ENCODE data around the gene GPR35. TPM values are rescaled to one million over a fixed set of nuclear protein-coding genes. Genes with fewer than 3 reads are reported as not detected.
"Not testable (repeated sequence)": the region's sequence is repeated elsewhere in the genome, so short reads cannot be mapped to it uniquely, and the experiment has no call there.

Gene GPR35
- total RNA-seq, 1 donor from 2014 or later: 0.77 TPM

DNA sequence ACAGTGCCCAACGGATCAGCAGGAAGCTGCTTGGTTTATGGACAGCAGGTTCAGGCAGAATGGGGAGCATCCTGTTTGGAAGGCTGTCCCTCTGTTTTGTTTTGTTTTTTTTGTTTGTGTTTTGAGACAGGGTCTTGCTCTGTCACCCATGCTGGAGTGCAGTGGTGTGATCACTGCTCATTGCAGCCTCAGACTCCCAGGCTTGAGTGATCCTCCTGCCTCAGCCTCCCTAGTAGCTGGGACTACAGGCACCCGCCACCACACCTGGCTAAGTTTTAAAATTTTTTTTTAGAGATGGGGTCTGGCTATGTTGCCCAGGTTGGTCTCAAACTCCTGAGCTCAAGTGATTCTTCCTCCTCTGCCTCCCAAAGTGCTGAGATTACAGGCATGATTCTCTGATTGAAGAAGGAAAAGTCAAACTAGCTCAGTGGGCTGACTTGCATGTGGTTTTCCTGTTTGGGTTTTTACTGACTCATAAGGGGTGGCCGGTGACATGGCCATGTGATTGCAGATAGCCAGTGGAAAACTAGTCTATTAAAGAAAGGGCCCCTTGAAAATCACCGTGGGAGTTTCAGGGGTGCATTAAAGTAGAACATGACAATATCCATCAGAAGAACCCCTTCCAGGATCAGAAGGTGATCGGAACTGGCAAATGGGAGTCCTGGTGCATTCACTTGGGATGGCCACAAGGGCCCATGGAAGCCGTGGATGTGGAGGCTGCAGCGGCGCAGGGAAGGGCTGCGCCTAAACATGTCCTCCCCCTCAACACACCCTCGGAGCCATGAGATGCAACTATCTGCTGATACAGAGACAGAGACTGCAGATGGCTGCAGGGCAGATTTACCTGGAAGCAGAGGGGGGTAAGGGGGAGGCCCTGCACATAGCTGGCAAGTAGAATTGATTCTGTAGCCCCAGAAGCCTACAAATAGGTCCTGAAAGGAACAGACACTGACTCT lies 30.9 kb downstream of the GPR35 start:
- Mint-ChIP-seq H3K9me3 (ENCODE audit: unreplicated experiment) (peaks cover 4% of the 10 kb centered on the region), H3K36me3 (ENCODE audit: low read depth, unreplicated experiment) (no peaks in the 10 kb centered on the region), H3K4me1 (ENCODE audit: unreplicated experiment) (no peaks in the 10 kb centered on the region), H3K4me3 (ENCODE audit: unreplicated experiment) (no peak overlapping the region), H3K27ac (ENCODE audit: unreplicated experiment) (no peak overlapping the region), H3K27me3 (ENCODE audit: unreplicated experiment) (peaks cover 4% of the 10 kb centered on the region)
- TF ChIP-seq, protein P1, sequence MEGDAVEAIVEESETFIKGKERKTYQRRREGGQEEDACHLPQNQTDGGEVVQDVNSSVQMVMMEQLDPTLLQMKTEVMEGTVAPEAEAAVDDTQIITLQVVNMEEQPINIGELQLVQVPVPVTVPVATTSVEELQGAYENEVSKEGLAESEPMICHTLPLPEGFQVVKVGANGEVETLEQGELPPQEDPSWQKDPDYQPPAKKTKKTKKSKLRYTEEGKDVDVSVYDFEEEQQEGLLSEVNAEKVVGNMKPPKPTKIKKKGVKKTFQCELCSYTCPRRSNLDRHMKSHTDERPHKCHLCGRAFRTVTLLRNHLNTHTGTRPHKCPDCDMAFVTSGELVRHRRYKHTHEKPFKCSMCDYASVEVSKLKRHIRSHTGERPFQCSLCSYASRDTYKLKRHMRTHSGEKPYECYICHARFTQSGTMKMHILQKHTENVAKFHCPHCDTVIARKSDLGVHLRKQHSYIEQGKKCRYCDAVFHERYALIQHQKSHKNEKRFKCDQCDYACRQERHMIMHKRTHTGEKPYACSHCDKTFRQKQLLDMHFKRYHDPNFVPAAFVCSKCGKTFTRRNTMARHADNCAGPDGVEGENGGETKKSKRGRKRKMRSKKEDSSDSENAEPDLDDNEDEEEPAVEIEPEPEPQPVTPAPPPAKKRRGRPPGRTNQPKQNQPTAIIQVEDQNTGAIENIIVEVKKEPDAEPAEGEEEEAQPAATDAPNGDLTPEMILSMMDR (IDR thresholded peaks at IDR 0.05; ENCODE audit: unreplicated experiment): no peak
- no peak for DNase-seq (ENCODE audit: low spot score)

- not testable (repeated sequence) for H3K4me3 Mint-ChIP-seq (ENCODE audit: unreplicated experiment); DNase-seq (ENCODE audit: low spot score); H3K27me3 Mint-ChIP-seq (ENCODE audit: unreplicated experiment); H3K4me1 Mint-ChIP-seq (ENCODE audit: unreplicated experiment); H3K27ac Mint-ChIP-seq (ENCODE audit: unreplicated experiment); H3K36me3 Mint-ChIP-seq (ENCODE audit: low read depth, unreplicated experiment); H3K9me3 Mint-ChIP-seq (ENCODE audit: unreplicated experiment)
These were observed 34.6 kb downstream of the GPR35 start for GRCh38 chr2:240659883-240660282.

DNA sequence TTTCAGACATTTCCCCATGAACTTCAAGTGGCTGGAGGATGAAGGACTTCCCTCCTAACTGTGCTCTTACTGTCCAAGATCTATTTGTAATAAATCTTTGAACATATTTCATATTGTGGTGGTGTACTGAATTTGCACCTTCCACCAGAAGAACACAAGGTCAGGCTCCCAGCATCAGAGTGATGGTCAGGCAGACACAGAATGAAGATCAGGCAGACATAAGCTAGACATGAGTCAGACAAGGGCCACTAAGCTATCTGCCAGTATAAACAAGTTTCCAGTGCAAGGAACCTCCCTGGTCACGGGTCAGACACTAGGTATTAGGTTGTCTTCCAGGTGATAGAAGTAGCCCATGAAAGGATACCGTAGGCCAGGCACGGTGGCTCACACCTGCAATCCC lies 37.4 kb downstream of the GPR35 start:
- Mint-ChIP-seq H3K4me3 (ENCODE audit: unreplicated experiment) (no peak overlapping the region), H3K27me3 (ENCODE audit: unreplicated experiment) (peaks cover 3% of the 10 kb centered on the region), H3K4me1 (ENCODE audit: unreplicated experiment) (no peaks in the 10 kb centered on the region), H3K9me3 (ENCODE audit: unreplicated experiment) (no peaks in the 10 kb centered on the region), H3K36me3 (ENCODE audit: low read depth, unreplicated experiment) (no peaks in the 10 kb centered on the region), H3K27ac (ENCODE audit: unreplicated experiment) (no peak overlapping the region)
- TF ChIP-seq, protein P1 (IDR thresholded peaks at IDR 0.05; ENCODE audit: unreplicated experiment): no peak
- no peak for DNase-seq (ENCODE audit: low spot score)

DNA sequence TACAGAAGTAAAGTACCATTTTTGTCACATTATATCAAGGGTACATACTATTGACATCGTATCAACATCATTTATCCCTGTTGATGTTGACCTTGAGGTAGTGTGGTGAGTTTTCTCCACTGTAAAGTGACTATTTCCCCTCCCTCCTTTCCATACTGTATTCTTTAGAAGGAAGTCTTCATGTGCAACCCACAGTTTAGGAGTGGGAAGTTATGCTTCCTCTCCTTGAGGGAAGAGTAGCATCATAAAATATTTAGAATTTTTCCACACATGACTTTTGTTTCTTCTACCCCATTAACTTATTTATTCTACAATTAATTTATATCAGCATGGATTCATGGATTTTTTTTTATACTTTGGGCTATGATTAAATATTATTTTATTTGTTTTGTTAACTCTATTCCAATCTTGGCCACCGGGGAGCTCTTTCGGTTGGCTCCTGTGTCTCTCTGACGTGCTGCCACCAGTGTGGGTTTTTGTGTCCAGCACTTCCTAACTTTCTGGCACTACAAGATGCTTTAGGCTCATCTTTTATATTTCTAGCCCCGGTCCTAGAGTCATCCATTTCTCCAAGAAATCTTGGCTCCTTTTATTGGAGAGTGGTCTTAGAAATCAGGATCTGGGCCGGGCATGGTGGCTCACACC lies 38.4 kb downstream of the GPR35 start:
- no peak for DNase-seq (ENCODE audit: low spot score)
- Mint-ChIP-seq H3K27ac (ENCODE audit: unreplicated experiment) (no peak overlapping the region), H3K4me3 (ENCODE audit: unreplicated experiment) (no peak overlapping the region), H3K36me3 (ENCODE audit: low read depth, unreplicated experiment) (no peaks in the 10 kb centered on the region), H3K9me3 (ENCODE audit: unreplicated experiment) (no peaks in the 10 kb centered on the region), H3K4me1 (ENCODE audit: unreplicated experiment) (no peaks in the 10 kb centered on the region), H3K27me3 (ENCODE audit: unreplicated experiment) (peaks cover 3% of the 10 kb centered on the region)
- TF ChIP-seq, protein P1 (IDR thresholded peaks at IDR 0.05; ENCODE audit: unreplicated experiment): no peak

DNA sequence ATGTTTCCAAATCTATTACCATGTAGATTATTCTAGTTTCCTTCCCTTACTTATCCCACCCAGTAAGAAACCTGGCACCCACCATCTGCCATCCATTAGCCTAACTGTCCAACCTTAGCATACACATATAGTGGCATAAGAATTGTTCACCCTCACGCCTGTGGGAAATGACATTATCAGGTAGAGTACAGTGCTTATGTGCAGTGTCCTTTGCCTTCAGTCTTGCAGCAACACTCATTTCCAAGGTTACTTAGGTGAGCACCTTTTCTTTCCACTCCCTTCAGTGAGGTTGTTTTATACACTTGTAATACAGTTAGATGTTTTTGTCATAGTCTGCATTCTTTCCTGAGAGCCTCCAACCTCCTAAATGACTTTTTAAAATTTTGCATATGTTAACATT lies 39.3 kb downstream of the GPR35 start:
- no peaks in the 10 kb centered on the region for H3K4me1 Mint-ChIP-seq (ENCODE audit: unreplicated experiment)
- H3K27ac Mint-ChIP-seq (ENCODE audit: unreplicated experiment): no peak overlapping the region
- no peaks in the 10 kb centered on the region for H3K36me3 Mint-ChIP-seq (ENCODE audit: low read depth, unreplicated experiment)
- TF ChIP-seq, protein P1 (IDR thresholded peaks at IDR 0.05; ENCODE audit: unreplicated experiment): no peak
- no peaks in the 10 kb centered on the region for H3K9me3 Mint-ChIP-seq (ENCODE audit: unreplicated experiment)
- DNase-seq (ENCODE audit: low spot score): no peak
- H3K27me3 Mint-ChIP-seq (ENCODE audit: unreplicated experiment): peaks cover 3% of the 10 kb centered on the region
- no peak overlapping the region for H3K4me3 Mint-ChIP-seq (ENCODE audit: unreplicated experiment)
